Activated CD8-positive, alpha-beta T cell treated with anti-CD3 and anti-CD28 coated beads, Interleukin-2, amount 10 ng/mL, durations not matched to agents 7 days and 5 days (primary cell): ENCODE measurements around the gene PDGFB. TPM values are rescaled to one million over a fixed set of nuclear protein-coding genes. Genes with fewer than 3 reads are reported as not detected.

Experiments
- ATAC-seq: fragments of 150-1000 bp; cut with Tn5 transposase; one replicate; pipeline ENCODE4 v1.10.0; 2021; ENCODE audit warnings: moderate library complexity
- CTCF ChIA-PET: fragments of 350-600 bp; sonication (Branson Sonifier 250); formaldehyde crosslinking; loops from one replicate; lab custom pipeline; 2021; ENCODE audit warnings: antibody characterized with exemption; lab: Charles Lee
- POLR2A ChIA-PET: fragments of 350-600 bp; sonication (Branson Sonifier 250); formaldehyde crosslinking; loops from one replicate; lab custom pipeline; 2021; ENCODE audit warnings: antibody characterized with exemption; lab: Charles Lee
- DNase-seq: peaks from one replicate; pipeline ENCODE4 v3.0.0-alpha.2; 2020
- H3K27ac Mint-ChIP-seq: one replicate; pipeline ENCODE4 v1.8.0; 2021; ENCODE audit warnings: mild to moderate bottlenecking, mixed read lengths
- H3K27me3 Mint-ChIP-seq: one replicate; pipeline ENCODE4 v1.8.0; 2021; ENCODE audit warnings: low read depth, mixed read lengths
- H3K36me3 Mint-ChIP-seq: one replicate; pipeline ENCODE4 v1.8.0; 2021; ENCODE audit warnings: low read depth, mixed read lengths
- H3K4me1 Mint-ChIP-seq: one replicate; pipeline ENCODE4 v1.8.0; 2021; ENCODE audit warnings: low read depth, mixed read lengths
- H3K4me3 Mint-ChIP-seq: one replicate; pipeline ENCODE4 v1.8.0; 2021; ENCODE audit warnings: mild to moderate bottlenecking, mixed read lengths
- H3K9me3 Mint-ChIP-seq: one replicate; pipeline ENCODE4 v1.8.0; 2022; ENCODE audit warnings: mixed read lengths; ENCODE audit not compliant: insufficient read depth
- total RNA-seq, 2 experiments: library from RNA; stranded (reverse); gene quantifications; one replicate each; pipeline ENCODE4 v1.2.3, GENCODE V29; 2021

The PDGFB gene
- total RNA-seq, 2 experiments from 2014 or later = 0.18 to 0.34 TPM

GRCh38 chr22:39242595-39243438 is 2.0 kb downstream of the PDGFB start:
- H3K9me3 Mint-ChIP-seq = no peaks in the 10 kb centered on the region
- CTCF ChIA-PET = no interaction called here
- peaks cover 57% of the 10 kb centered on the region for H3K27me3 Mint-ChIP-seq
- POLR2A ChIA-PET = no interaction called here
- ATAC-seq (peak; percentile 29), DNase-seq (peak; percentile 31)
- no peak overlapping the region for H3K27ac Mint-ChIP-seq
- peak overlapping the region; percentile 54 for H3K4me3 Mint-ChIP-seq
- H3K36me3 Mint-ChIP-seq = no peaks in the 10 kb centered on the region
- peaks cover 42% of the 10 kb centered on the region for H3K4me1 Mint-ChIP-seq

DNA sequence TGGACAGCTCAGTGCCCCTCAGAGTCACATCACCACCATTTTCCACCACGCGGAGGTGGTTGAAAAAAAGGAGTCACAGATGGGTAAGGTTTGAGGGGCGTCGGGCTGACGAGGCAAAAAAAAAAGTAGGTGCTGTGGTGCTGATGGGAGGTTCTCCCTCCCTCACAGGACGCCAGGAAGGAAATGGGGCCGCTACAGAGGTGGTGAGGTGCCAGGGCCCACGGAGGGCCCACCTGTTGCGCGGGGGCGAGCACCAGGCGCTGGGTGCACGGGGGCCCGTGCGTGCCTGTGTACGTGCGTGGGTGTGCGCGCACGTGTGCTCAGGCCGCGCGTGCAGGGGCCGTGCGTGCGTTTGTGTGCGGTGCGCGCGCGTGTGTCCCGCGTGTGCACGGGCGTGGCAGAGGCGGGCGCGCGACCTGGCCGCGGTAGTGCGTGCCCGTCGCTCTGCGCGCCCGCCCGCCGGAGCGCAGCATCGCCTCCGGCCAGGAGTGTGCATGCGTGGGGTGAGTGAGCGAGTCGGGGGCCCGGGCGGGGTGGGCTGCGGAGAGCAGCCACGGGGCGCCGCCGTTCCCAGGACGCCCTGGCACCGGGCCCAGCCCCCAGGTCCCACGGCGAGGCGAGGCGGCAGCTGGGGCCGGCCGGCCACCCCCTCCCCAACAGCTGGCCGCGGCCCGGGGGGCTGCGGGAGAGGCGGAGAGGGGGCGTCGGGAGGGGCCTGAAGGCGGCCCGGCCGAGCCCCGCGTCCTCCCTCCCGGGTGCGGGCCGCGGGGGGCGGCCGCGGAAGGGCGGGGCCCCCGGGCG is 2.8 kb downstream of the PDGFB start:
- peak overlapping the region; percentile 5 for H3K27ac Mint-ChIP-seq
- no peaks in the 10 kb centered on the region for H3K36me3 Mint-ChIP-seq
- H3K9me3 Mint-ChIP-seq = no peaks in the 10 kb centered on the region
- peak; percentile 30 for ATAC-seq
- peaks cover 61% of the 10 kb centered on the region for H3K27me3 Mint-ChIP-seq
- POLR2A ChIA-PET = interaction anchor here (1.6 kb wide), 1 partner anchor 11 kb away, joined by 6 read pairs; no protein-coding TSS in a partner anchor
- DNase-seq = no peak
- peaks cover 50% of the 10 kb centered on the region for H3K4me1 Mint-ChIP-seq
- CTCF ChIA-PET = interaction anchor here (1.5 kb wide), 1 partner anchor 71 kb away, joined by 9 read pairs; no protein-coding TSS in a partner anchor
- H3K4me3 Mint-ChIP-seq = peak overlapping the region; percentile 29

- Mint-ChIP-seq H3K27me3 (peaks cover 61% of the 10 kb centered on the region), H3K36me3 (no peaks in the 10 kb centered on the region), H3K27ac (peak overlapping the region; percentile 14), H3K4me1 (peaks cover 59% of the 10 kb centered on the region), H3K9me3 (no peaks in the 10 kb centered on the region), H3K4me3 (peak overlapping the region; percentile 29)
- CTCF ChIA-PET = interaction anchor here (1.5 kb wide), 1 partner anchor 70 kb away, joined by 9 read pairs; no protein-coding TSS in a partner anchor
- ATAC-seq (no peak), DNase-seq (peak; percentile 39)
- POLR2A ChIA-PET = interaction anchor here (0.7 to 1.8 kb wide), 3 partner anchors 10 to 83 kb away, joined by 3 to 6 read pairs (median 4); no protein-coding TSS in a partner anchor
Measured at GRCh38 chr22:39240831-39241793, 3.7 kb downstream of the PDGFB start.

GRCh38 chr22:39239561-39240423 is 5.0 kb downstream of the PDGFB start:
- ChIA-PET POLR2A (interaction anchor here (1.0 to 1.8 kb wide), 3 partner anchors 9 to 80 kb away, joined by 4 to 6 read pairs (median 5); partner anchors contain the start of gene RPL3), CTCF (no interaction called here)
- Mint-ChIP-seq H3K4me3 (peak overlapping the region; percentile 18), H3K27me3 (peaks cover 57% of the 10 kb centered on the region), H3K36me3 (no peaks in the 10 kb centered on the region), H3K27ac (no peak overlapping the region), H3K9me3 (no peaks in the 10 kb centered on the region), H3K4me1 (peaks cover 69% of the 10 kb centered on the region)
- no peak for DNase-seq
- ATAC-seq = no peak

- Mint-ChIP-seq H3K36me3 (no peaks in the 10 kb centered on the region), H3K4me1 (peaks cover 67% of the 10 kb centered on the region), H3K27me3 (peaks cover 60% of the 10 kb centered on the region), H3K4me3 (no peak overlapping the region), H3K27ac (no peak overlapping the region), H3K9me3 (no peaks in the 10 kb centered on the region)
- ChIA-PET CTCF (no interaction called here), POLR2A (no interaction called here)
- DNase-seq (no peak), ATAC-seq (no peak)
Measured at GRCh38 chr22:39238966-39239505, 5.7 kb downstream of the PDGFB start.

DNA sequence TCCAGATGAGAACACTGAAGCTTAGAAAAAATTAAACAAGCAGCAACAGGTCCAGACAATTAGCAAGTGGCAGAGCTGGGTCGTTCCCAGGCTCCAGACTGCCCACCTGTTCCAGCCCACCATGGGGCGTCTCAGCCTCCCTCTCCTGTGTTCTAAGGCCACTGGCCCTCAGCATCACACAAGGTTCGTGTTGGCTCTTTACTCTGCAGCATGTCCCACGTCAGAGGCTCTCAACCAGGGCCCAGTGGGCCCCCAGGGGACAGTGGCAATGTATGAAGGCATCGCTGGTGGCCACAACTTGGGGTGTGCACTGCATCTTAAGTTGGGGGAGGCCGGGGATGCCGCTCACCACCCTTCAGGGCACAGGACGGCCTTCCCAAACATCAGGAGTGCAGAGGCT is 6.2 kb downstream of the PDGFB start:
- Mint-ChIP-seq H3K9me3 (no peaks in the 10 kb centered on the region), H3K4me1 (peaks cover 65% of the 10 kb centered on the region), H3K27ac (no peak overlapping the region), H3K27me3 (peaks cover 61% of the 10 kb centered on the region), H3K4me3 (no peak overlapping the region), H3K36me3 (no peaks in the 10 kb centered on the region)
- CTCF ChIA-PET = no interaction called here
- POLR2A ChIA-PET = no interaction called here
- ATAC-seq (no peak), DNase-seq (no peak)

GRCh38 chr22:39238101-39238466 is 6.7 kb downstream of the PDGFB start:
- H3K27ac Mint-ChIP-seq = no peak overlapping the region
- ChIA-PET POLR2A (no interaction called here), CTCF (no interaction called here)
- DNase-seq (no peak), ATAC-seq (no peak)
- H3K36me3 Mint-ChIP-seq = no peaks in the 10 kb centered on the region
- H3K9me3 Mint-ChIP-seq = no peaks in the 10 kb centered on the region
- H3K4me3 Mint-ChIP-seq = no peak overlapping the region
- peaks cover 64% of the 10 kb centered on the region for H3K27me3 Mint-ChIP-seq
- H3K4me1 Mint-ChIP-seq = peaks cover 63% of the 10 kb centered on the region

GRCh38 chr22:39237318-39238100 is 7.3 kb downstream of the PDGFB start:
- no peaks in the 10 kb centered on the region for H3K36me3 Mint-ChIP-seq
- H3K27me3 Mint-ChIP-seq = peaks cover 65% of the 10 kb centered on the region
- ChIA-PET CTCF (interaction anchor here (3.3 kb wide), 1 partner anchor 67 kb away, joined by 23 read pairs; no protein-coding TSS in a partner anchor), POLR2A (interaction anchor here (1.2 kb wide), 1 partner anchor 81 kb away, joined by 3 read pairs; no protein-coding TSS in a partner anchor)
- H3K9me3 Mint-ChIP-seq = no peaks in the 10 kb centered on the region
- H3K27ac Mint-ChIP-seq = no peak overlapping the region
- DNase-seq (no peak), ATAC-seq (no peak)
- H3K4me1 Mint-ChIP-seq = peaks cover 59% of the 10 kb centered on the region
- H3K4me3 Mint-ChIP-seq = no peak overlapping the region

DNA sequence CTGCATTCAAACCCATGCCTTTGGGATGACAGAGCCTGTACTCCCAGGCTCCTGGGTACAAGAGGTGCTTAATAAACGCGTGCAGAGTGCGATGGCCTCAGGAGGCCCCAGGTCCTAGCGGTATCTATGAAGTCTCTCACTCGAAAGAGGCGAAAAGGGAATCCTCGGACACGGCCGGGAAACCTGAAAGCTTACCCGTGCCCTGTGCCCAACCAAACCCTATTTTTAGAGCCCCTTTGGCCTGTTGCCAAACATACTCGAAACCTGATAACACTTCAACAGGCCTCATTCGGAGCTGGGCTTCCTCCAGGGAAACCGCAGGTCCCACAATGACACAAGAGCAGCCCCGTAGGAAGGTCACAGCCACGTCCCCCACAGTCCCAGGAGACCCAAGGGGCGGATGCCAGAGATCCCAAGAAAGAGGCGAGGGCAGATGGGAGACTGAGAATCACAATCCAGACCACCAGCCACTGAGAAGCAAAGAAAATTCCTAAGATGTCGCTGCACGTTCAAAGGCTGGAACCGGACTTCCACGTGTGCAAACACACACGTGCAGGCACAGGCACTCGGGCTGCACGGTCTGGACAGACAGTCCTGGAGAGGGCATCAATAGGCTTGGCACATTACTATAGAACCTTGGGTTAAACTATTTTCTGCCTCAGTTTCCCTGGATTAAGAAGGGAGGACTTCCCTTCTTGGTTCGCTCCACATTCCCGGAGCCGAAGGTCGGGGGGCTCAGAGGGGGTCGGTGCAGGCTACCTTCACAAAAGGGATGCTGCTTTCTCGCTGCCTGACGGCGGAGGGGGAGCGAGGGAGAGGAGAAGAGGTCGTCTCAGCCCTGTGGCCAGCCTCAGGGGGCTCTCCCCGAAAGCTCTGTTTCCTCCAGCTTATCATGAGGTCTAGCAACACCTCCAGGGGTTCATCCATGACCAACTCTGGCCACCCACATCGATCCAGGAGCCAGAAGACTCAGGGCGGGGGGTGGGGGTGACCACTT is 8.2 kb downstream of the PDGFB start:
- Mint-ChIP-seq H3K27me3 (peaks cover 63% of the 10 kb centered on the region), H3K36me3 (no peaks in the 10 kb centered on the region), H3K4me1 (peaks cover 56% of the 10 kb centered on the region), H3K4me3 (no peak overlapping the region), H3K9me3 (no peaks in the 10 kb centered on the region), H3K27ac (no peak overlapping the region)
- ChIA-PET CTCF (interaction anchor here (0.7 to 3.3 kb wide), 5 partner anchors 17 to 82 kb away, joined by 3 to 23 read pairs (median 3); no protein-coding TSS in a partner anchor), POLR2A (interaction anchor here (0.6 to 1.2 kb wide), 4 partner anchors 82 to 1785 kb away, joined by 3 read pairs; partner anchors contain the start of genes ATF4 and SUN2)
- peak; percentile 73 for DNase-seq
- ATAC-seq = peak; percentile 62
